Endothelial cell of umbilical vein (primary cell): Measurements from ENCODE around the gene STAT1. TPM values are rescaled to one million over a fixed set of nuclear protein-coding genes. Genes with fewer than 3 reads are reported as not detected.

Experiments
- BruUV-seq: library from RNA; stranded (reverse); fragments of 400-500 nt; replicated peaks from 2 replicates; lab custom pipeline; 2021; lab: Mats Ljungman, UMichigan
- CTCF ChIA-PET: fragments of 300-600, 350-600 bp; sonication (Branson Sonifier 250); formaldehyde crosslinking; loops from one replicate; lab custom pipeline; 2021; ENCODE audit warnings: antibody characterized with exemption, inconsistent platforms; lab: Charles Lee
- POLR2A ChIA-PET: fragments of 300-600, 350-600 bp; sonication (Branson Sonifier 250); formaldehyde crosslinking; loops from one replicate; lab custom pipeline; 2021; ENCODE audit warnings: antibody characterized with exemption, inconsistent platforms; lab: Charles Lee
- DNase-seq: peaks from one replicate; pipeline ENCODE4 v3.0.0-alpha.2; 2011; ENCODE audit warnings: low read depth, low spot score
- FAIRE-seq: peaks from 2 replicates; lab custom pipeline; 2011; peaks lifted over from hg19 to GRCh38; lab: Jason Lieb, UNC
- H2AFZ ChIP-seq: 2 replicates; pipeline ENCODE4 v1.6.0; 2012; ENCODE audit warnings: low read depth, low read length, control low read depth, inconsistent platforms
- H3K27ac ChIP-seq: 2 replicates; pipeline ENCODE4 v1.5.1; 2011; ENCODE audit warnings: low read depth, mild to moderate bottlenecking, control low read depth, low read length, moderate library complexity; ENCODE audit not compliant: insufficient read depth
- H3K27me3 ChIP-seq, 2 experiments: 2 replicates each; pipeline versions ENCODE4 v1.6.0 to v1.6.1; 2011; ENCODE audit warnings: low read length in 2 of 2, mixed read lengths in 1 of 2; ENCODE audit not compliant: control insufficient read depth in 2 of 2, insufficient read depth in 2 of 2
- H3K36me3 ChIP-seq, 2 experiments: 2 replicates in 1 of 2; 3 replicates in 1 of 2; pipeline ENCODE4 v1.5.1; 2011; ENCODE audit warnings: low read length in 2 of 2, mild to moderate bottlenecking in 1 of 2, moderate library complexity in 1 of 2; ENCODE audit not compliant: control insufficient read depth in 2 of 2, insufficient read depth in 2 of 2; ENCODE audit errors: extremely low read depth in 1 of 2
- H3K4me1 ChIP-seq: 3 replicates; pipeline ENCODE4 v1.5.1; 2011; ENCODE audit warnings: mild to moderate bottlenecking, low read length; ENCODE audit not compliant: control insufficient read depth, insufficient read depth; ENCODE audit errors: extremely low read depth
- H3K4me2 ChIP-seq: 2 replicates; pipeline ENCODE4 v1.6.1; 2011; ENCODE audit warnings: low read length, control low read depth, mixed read lengths; ENCODE audit not compliant: insufficient read depth
- H3K4me3 ChIP-seq, 3 experiments: fragments of 200-600 bp in 1 of 3; sonication (generic), shearing (Covaris generic) in 1 of 3; replicated peaks in 1 of 3; 2 replicates each; pipeline ENCODE4 v1.5.1; 2011 to 2016; ENCODE audit warnings: control low read depth in 3 of 3, low read length in 3 of 3, mild to moderate bottlenecking in 2 of 3, inconsistent platforms in 1 of 3, low read depth in 1 of 3, moderate library complexity in 1 of 3; ENCODE audit not compliant: insufficient read depth in 1 of 3
- H3K79me2 ChIP-seq: 2 replicates; pipeline ENCODE4 v1.6.0; 2012; ENCODE audit warnings: low read length, inconsistent platforms; ENCODE audit not compliant: control insufficient read depth, insufficient read depth
- H3K9ac ChIP-seq: replicated peaks from 2 replicates; pipeline ENCODE3; 2011; ENCODE audit warnings: low read length, control low read depth; ENCODE audit not compliant: insufficient read depth; ENCODE audit errors: extremely low read depth
- H3K9me1 ChIP-seq: replicated peaks from 3 replicates; pipeline ENCODE4 v1.6.0; 2011; ENCODE audit warnings: mild to moderate bottlenecking, low read length; ENCODE audit not compliant: control insufficient read depth, insufficient read depth; ENCODE audit errors: extremely low read depth
- H3K9me3 ChIP-seq: replicated peaks from 2 replicates; pipeline ENCODE4 v1.5.1; 2012; ENCODE audit warnings: low read length, inconsistent platforms; ENCODE audit not compliant: control insufficient read depth, insufficient read depth
- H4K20me1 ChIP-seq: replicated peaks from 2 replicates; pipeline ENCODE3; 2011; ENCODE audit warnings: mild to moderate bottlenecking, low read length; ENCODE audit not compliant: control insufficient read depth, insufficient read depth; ENCODE audit errors: extremely low read depth
- EZH2 ChIP-seq: IDR thresholded peaks from 2 replicates; pipeline ENCODE4 v1.6.1; 2012; ENCODE audit warnings: borderline replicate concordance, low read depth, mild to moderate bottlenecking, moderate library complexity, low read length, inconsistent platforms; ENCODE audit not compliant: severe bottlenecking
- FOS ChIP-seq: IDR thresholded peaks from 2 replicates; pipeline ENCODE4 v1.6.1; 2011; ENCODE audit warnings: mild to moderate bottlenecking, low read length, moderate library complexity, borderline replicate concordance; ENCODE audit not compliant: insufficient read depth
- GATA2 ChIP-seq: IDR thresholded peaks from 2 replicates; pipeline ENCODE4 v1.7.0; 2011; ENCODE audit warnings: low read depth, mild to moderate bottlenecking, moderate library complexity, mixed read lengths, low read length; ENCODE audit not compliant: insufficient read length, insufficient read depth
- JUN ChIP-seq: IDR thresholded peaks from 2 replicates; pipeline ENCODE4 v1.6.1; 2011; ENCODE audit warnings: borderline replicate concordance, low read depth; ENCODE audit not compliant: insufficient read length, insufficient read depth
- POLR2A ChIP-seq: IDR thresholded peaks from 2 replicates; pipeline ENCODE4 v1.6.1; 2012; ENCODE audit warnings: low read depth, mild to moderate bottlenecking, control low read depth, low read length
- POLR2AphosphoS5 ChIP-seq: IDR thresholded peaks from 2 replicates; pipeline ENCODE4 v1.6.1; 2012; ENCODE audit warnings: low read depth, mild to moderate bottlenecking, control low read depth, low read length, moderate library complexity; ENCODE audit not compliant: insufficient read depth
- dilution Hi-C: fragments of 300-500 bp; cut with MboI; formaldehyde crosslinking; loops from one replicate; pipeline ENCODE4 v1.15.0; 2019; ENCODE audit warnings: low sequenced_read_pairs; ENCODE audit not compliant: extremely low pct_ligation_motif_present
- intact Hi-C: fragments of 100-400 bp; cut with micrococcal nuclease; formaldehyde crosslinking; loops from one replicate; pipeline ENCODE4 v1.10.0; 2022
- polyA plus RNA-seq, 4 experiments: library from polyadenylated mRNA; depleted of rRNA in 3 of 4; stranded (reverse) in 3 of 4; unstranded in 1 of 4; fragments of >200 nt; gene quantifications; 2 replicates each; pipeline versions ENCODE4 v1.2.1 to v1.2.3, GENCODE V29; 2011 to 2012; ENCODE audit warnings: missing spikeins in 1 of 4
- total RNA-seq: library from RNA; stranded (reverse); gene quantifications from 2 replicates; pipeline ENCODE4 v1.2.3, GENCODE V29; 2021
- TF ChIP-seq, protein P1 (sequence below): IDR thresholded peaks from 2 replicates; pipeline ENCODE4 v1.6.1; 2011; ENCODE audit not compliant: insufficient read depth, insufficient read length

Gene STAT1
- total and polyA plus RNA-seq, 2 donors (not counting 3 experiments of a cell fraction or from before 2014, with no cell fraction given) = 64.2 to 67.6 TPM

GRCh38 chr2:191031256-191031655 is 17.3 kb upstream of the STAT1 start:
- Histone ChIP-seq H3K9me1 (no peaks in the 10 kb centered on the region), H3K4me1 (peaks cover 41% of the 10 kb centered on the region), H2AFZ (peak overlapping the region; percentile 89), H3K36me3 (no peaks in the 10 kb centered on the region), H3K79me2 (no peaks in the 10 kb centered on the region), H3K9me3 (no peaks in the 10 kb centered on the region), H3K4me2 (peak overlapping the region; percentile 82), H3K27ac (peak overlapping the region; percentile 81), H3K9ac (peak overlapping the region; percentile 32), H3K27me3 (no peaks in the 10 kb centered on the region), H4K20me1 (no peaks in the 10 kb centered on the region), H3K4me3 (no peak overlapping the region)
- DNase-seq (peak; percentile 95), FAIRE-seq (peak; percentile 76)
- TF ChIP-seq POLR2A (peak; percentile 35), EZH2 (no peak), FOS (no peak), GATA2 (no peak), POLR2AphosphoS5 (no peak), JUN (peak; percentile 28)
- TF ChIP-seq, protein P1, sequence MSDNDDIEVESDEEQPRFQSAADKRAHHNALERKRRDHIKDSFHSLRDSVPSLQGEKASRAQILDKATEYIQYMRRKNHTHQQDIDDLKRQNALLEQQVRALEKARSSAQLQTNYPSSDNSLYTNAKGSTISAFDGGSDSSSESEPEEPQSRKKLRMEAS = no peak
- intact Hi-C loops = loop anchor here (1.0 to 10.0 kb wide), 4 partner anchors 51 to 354 kb away; no protein-coding TSS in a partner anchor
- ChIA-PET POLR2A (no interaction called here), CTCF (interaction anchor here (1.0 kb wide), 1 partner anchor 21 kb away, joined by 3 read pairs; no protein-coding TSS in a partner anchor)
- BruUV-seq = no TSS peak
- dilution Hi-C loops = no loop called here
